NK-92 (cell line): ENCODE results near the gene PLA2G4B.

ENCODE experiments used
- DNase-seq: peaks from one replicate; lab custom pipeline; 2025; ENCODE audit not compliant: unreplicated experiment; lab: John Stamatoyannopoulos, UW

PLA2G4B gene

DNA sequence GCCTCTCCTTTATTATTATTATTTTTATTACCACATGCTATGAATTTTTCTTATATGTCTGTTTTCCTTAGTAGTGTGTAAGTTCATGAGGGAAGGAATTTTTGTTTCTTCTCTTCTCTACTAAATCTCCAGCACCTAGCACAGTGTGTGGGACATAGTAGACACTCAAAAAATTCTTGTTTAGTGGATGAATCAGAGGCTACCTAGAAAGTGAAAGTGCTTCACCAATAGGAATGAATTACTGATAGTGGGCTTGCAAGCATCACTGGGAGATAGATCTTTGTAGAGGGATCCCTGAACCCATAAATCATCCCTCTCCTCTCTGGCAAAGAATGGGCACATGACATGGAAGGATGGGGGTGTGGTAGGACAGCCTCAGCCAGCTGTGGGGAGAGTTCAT, 46.7 kb downstream of the PLA2G4B start:
- no peak for DNase-seq

DNA sequence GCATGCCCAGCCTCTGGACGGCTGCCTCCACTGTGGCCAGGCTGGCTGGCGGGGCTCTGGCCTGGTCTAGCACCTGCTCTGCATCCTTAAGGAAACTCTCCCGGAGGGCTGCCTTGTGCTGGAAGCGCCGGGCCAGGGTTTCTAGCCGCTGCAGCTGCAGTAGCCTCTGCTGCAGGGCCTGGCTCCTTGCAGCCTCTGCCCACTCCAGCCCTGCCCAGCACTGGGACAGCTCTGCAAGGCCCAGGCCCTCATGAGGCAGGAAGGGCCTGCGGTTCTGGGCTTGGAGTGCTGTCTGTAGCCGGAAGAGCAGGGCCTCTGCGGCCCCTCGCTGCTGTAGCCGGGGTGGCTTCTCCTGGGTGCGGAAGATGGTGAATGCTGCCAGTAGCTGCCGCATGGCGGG, 47.2 kb downstream of the PLA2G4B start:
- DNase-seq: no peak

- DNase-seq: no peak
Measured at GRCh38 chr15:41886741-41887140, 48.1 kb downstream of the PLA2G4B start.

DNA sequence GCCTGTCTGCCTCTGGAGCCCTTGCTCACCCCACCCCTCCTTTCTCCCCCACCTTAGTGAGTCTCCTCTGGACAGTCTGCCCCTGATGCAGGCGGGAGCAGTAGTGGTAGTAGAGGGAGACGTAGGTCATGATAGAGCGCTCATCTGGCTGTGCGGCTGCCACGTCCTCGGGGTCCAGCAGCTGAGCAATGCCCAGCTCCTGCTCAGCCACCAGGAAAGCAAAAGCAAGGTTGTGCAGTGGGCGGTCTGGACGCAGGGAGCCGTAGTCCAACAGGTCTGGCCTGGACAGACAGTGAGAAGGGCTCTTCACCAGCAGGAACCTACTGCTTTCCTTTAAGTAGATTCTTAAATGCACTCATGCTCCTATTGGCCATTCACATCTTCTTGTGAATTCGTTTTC, 48.5 kb downstream of the PLA2G4B start:
- DNase-seq: no peak

- no peak for DNase-seq
Measured at GRCh38 chr15:41887893-41888292, 49.2 kb downstream of the PLA2G4B start.

GRCh38 chr15:41888662-41889253, 50.1 kb downstream of the PLA2G4B start:
- no peak for DNase-seq

DNA sequence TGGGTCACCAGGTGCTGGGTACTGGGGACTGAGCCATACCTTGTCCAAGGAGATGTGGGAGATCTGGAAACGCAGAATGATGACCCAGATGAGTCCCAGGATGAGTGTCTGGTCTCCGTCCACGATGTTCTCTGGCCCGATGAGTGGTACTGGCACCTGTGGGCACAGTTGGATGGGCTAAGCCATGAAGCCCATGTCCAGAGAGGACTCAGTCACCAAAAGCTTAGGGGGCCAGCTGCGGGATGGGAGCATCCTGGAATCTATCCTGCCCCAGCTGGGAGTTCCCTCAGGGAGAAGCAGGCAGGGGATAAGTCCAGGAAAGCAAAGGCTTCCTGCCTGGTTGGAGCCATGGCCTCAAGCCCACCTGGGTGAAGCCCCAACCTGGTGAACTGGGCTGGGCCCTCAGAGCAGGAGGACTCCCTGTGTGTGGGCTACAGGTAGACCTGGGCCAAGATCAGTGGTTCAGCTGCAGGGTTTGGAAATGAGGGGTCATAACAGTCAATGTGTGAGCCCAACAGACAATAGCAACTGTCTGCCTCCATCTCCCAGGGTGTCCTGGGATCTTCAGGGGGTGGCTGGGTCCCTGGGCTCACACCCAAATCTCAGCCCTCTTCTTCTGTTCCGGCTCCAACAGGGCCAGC, 51.5 kb downstream of the PLA2G4B start:
- no peak for DNase-seq

- no peak for DNase-seq
Measured at GRCh38 chr15:41891226-41891625, 52.6 kb downstream of the PLA2G4B start.

- no peak for DNase-seq
Measured at GRCh38 chr15:41891946-41892345, 53.3 kb downstream of the PLA2G4B start.

DNA sequence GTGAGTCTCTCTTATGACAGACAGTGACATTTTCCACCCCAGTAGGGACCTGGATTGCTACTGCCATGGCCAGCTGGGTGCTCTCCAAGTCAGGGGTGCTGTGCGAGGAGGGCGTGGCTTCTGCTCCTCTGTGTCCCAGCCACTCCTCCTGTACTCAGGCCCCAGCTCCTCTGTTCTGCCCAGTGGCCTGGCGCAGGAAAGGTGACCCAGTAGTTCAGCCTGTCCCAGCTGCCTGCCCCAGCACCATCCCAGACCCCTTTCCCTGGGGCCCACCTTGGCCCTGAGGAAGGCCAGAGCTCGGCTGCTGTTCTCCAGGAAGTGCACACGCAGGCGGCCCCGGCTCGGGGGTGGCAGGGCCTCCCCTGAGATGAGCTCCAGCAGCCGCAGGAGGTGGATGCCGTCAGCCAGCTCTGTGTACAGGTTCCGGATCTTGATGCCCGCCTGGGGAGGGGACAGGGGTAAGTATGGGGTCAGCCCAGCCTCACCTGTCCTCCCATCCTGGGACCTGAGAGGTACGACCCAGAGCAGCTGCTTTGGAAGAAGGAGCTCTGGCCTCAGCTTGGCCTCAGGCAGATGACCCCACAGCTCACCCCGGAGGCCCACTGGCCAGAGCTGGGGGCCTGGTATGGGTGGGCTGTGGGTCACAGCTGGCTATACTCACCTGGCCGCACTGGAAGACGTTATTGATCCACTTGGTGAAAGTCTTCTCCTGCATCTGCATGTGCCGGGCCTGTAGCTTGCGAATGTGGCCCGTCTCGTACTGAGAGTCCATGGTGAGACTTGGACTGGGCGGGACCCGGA, 54.2 kb downstream of the PLA2G4B start:
- no peak for DNase-seq

GRCh38 chr15:41893422-41894250, 55.0 kb downstream of the PLA2G4B start, which contains the start of gene SPTBN5:
Gene SPTBN5 (minus strand): TSS chr15:41894053. CDS start chr15:41893497, 556 bp downstream.
- no peak for DNase-seq

DNA sequence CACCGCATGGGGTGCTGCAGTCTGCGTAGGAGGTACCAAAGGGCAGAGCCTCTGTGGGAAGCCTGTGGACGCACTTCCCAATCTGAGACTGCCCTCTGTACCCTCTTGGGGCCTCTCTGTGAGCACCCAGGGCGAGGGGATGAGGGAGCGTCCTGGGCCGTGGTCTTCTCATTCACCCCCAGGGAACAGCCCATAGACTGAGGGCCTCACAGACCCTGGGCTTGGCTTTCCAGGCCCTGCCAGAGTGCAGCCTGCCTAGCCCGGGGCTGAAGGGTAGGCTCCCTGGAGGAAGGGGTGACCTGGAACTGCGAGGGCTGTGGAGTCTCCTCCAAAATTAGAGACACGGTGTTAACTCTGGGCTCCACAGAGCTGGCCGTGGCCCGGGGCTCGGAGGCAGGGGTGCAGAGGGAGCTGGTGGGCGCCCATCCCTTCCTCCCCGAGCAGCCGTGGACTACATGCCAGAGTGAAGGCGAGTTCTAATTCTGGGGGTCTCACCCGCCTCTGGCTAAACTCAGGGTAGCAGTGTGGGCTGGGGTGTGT, 55.7 kb downstream of the PLA2G4B start:
- DNase-seq: no peak

DNA sequence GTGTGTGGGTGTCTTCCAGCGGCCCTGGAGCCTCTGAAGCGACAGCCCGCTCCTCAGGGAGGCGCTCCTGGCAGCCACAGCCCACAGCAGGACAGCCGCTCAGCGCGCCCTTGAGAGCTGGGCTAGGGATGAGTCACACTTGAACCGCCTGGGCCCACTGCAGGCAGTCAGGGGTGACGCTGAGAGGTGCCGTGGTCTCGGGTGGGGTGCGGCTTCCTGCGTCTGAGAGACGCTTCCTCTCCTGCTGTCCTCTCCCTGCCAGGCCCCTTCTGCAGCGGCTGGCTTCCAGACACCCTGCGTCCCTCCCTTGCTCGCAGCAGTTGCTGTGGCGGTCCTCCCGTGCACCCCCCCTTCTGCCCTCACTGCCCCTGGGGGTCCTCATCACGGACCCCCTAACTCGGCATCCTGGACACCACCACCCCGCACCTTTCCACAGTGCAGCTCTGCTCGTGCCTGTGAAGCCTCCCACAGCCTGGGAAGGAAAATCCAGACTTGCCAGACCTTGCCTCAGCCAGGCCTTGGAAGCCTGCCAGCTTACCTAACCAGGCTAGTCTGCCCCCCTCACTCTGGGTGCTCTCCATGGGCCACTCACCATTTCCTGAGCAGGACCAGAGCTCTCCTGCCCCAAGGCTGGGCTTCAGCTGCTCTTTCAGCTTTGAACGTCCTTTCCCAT, 56.3 kb downstream of the PLA2G4B start:
- DNase-seq: peak; percentile 16

DNA sequence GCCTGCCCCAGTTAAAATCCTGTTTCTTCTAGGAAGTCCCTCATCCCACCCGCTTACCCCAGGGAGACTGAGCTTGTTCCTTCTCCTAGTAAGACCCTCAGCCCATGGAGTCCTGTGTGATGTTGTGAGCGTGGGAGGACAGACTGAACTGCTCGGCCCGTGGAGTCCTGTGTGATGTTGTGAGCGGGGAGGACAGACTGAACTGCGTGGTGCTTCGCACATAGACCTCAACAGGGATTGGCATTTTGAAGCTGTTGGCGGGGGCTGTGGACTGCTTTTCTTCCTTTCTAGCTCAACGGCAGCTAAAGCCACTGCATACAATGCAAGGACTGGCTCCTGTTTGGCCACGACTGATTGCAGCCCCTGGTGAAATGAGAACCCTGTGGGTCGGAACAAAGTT, 56.8 kb downstream of the PLA2G4B start:
- no peak for DNase-seq

- no peak for DNase-seq
Measured at GRCh38 chr15:41895957-41896356, 57.3 kb downstream of the PLA2G4B start.

DNA sequence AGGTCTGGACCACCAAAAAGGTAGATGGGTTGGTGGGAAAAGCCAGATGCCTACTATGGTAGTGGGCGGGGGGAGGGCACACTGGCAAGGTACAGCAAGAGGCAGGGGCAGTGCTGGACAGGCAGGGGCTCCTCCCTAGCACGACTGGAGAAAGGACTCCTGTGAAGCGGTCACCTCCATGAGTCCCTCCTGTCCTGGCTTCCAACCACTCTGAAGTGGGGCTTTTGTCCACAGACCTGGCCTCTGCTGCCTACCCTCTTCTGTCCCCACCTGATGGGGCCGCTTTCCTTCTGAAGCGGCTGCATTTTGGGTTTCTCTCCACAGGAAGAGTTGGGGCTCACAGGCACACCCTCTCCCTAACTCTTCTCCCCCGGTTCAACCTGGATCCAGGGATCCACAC, 57.9 kb downstream of the PLA2G4B start:
- no peak for DNase-seq

DNA sequence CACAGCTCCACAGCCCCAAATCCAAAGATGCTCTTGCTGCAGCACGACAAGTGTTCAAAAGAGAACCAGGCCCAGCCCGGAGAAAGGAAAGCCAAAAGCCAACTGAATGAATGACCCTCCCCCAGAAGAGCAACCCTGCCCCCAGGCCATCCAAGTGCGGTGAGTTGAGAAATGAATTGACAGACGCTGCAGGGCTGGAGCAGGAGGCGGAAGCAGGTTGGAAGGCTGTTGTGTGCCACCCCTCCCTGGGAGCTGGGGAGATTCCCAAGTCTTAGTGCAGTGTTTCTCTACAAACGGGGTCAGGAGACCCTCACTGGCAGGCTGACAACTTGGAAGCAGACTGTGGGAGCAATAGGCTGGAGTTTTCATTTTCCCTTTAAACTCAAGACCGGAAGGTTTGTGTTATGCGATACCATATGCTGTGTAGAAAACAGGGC, 58.7 kb downstream of the PLA2G4B start:
- DNase-seq: no peak
